ENCODE measurements around the gene LITAF.

LITAF gene

DNA sequence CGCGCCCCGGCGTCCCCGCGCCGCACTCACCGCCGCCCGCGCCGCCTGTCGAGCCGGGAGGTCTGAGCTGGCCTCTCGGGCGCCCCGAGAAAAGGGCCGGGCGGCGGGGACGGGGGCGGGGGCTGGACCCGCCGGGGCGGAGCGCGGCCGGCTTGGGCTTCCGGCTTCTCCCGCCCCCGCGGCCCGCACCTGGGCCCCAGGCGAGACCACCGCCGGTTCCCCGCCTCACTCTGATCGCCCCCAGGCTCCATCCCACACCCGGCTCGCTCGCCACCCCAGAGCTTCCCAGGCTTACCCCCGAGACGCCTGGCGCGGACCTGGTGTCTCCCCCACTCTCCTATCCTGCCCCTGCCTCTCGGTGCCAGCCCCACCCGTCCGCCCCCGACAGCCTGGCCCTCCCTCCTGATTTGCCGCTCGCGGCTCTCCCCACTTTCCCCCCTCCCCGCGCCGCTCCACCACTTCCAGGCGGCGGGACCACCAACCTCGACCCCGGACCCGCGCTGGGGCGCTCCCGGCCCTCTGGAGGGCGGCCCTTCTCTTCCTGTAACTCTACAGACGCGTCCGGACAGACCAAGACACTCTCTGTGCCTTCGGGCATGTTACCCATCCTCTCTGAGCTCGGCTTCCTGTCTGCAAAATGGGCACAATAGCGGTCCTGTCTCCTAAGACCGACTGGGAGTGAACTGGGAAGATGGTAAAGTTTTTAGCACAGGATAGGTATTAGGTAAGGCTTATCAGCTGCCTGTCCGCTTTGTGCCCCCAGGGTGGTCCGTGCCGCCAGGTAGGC lies at the start of gene LITAF:
Gene LITAF, minus strand, starts transcription at position 64 of the 787 bp plus-strand sequence. CDS start 30,189 bp downstream, outside the sequence.
- peak; percentile 54 for DNase-seq (ENCODE audit: low spot score)

GRCh38 chr16:11636172-11636721 lies 49.5 kb upstream of the LITAF start:
- no peak for DNase-seq (ENCODE audit: low spot score)

GRCh38 chr16:11635679-11636171 lies 49.0 kb upstream of the LITAF start:
- DNase-seq (ENCODE audit: low spot score): no peak

DNA sequence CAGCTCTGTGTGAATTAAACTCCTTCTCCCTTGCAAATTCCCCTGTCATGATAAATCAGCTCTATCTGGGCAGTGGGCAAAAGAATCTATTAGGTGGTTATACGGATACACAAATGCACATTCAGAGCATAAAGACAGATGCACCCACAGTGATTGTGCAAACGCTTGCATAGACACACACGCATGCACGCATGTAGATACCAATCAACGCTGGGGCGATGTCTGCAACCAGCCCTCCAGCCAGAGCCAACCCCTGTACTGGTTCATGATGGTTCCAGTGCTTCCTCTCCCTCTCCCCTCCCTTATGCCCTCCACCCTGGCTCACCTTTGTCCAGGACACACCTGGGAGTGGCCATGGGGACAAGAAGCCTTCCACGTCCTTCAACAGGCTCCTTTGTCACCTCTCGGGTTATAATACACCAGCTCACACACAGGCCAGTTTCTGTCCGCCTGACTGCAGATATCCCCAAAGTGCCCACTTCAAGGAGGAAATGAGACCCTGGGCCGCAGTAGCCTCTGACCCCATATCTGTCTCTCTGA lies 48.5 kb upstream of the LITAF start:
- no peak for DNase-seq (ENCODE audit: low spot score)

DNA sequence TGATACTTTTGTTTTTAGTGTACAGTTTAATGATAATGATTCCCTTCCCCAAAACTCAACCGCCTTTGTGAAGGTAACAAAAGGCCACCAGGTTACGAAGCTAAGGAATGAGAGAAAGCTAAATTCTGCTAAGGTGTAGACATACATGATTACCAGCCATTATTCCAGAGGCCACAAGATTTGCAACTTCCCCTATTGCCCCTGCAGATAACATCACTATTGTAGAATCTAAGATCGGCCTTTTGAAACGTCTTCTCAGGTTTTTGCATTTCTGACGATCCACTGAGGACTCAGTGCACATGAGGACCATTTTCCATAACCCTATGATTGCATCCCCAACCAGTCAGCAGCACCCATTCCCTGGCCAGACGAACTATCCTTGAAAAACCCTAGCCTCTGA lies 47.6 kb upstream of the LITAF start:
- no peak for DNase-seq (ENCODE audit: low spot score)

DNA sequence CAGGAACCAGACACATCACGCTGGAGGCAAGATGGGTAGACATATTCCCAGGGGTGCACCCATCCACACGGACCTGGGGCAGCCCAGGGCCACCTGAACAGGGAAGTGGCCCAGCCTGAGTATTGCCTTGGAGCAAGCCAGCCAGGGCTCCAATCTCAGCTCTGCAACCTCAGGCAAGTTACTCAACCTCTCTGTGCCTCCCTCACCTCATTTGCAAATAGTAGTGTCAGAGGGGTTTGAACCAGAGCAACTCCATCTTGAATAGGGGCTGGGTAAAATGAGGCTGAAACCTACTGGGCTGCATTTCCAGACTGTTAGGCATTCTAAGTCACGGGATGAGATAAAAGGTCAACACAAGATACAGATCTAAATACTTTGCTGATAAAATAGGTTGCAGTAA lies 46.4 kb upstream of the LITAF start:
- no peak for DNase-seq (ENCODE audit: low spot score)

DNA sequence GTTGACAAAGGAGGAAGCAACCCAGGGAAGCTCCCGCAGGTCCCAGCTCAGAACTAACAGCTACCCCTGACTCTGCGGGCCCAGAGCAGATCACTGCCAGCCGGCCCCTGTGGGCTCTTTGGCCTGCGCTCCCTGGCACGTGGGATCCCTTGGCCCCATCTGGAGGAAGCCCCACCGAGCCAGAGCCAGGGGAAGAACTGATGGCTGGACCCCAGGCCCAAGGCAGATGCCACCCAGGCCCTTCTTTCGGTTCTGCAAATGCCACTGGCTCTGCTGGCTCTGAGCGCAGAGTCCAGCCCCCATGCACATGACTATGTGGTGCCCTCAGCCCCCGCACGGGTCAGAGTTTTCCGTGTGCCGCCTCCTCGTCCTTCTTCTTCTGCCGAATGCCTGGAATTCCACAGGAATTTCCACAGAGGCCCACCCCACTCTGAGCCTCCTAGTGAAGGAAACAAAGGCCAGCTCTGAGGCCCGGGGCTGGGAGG lies 45.8 kb upstream of the LITAF start:
- peak; percentile 63 for DNase-seq (ENCODE audit: low spot score)

DNA sequence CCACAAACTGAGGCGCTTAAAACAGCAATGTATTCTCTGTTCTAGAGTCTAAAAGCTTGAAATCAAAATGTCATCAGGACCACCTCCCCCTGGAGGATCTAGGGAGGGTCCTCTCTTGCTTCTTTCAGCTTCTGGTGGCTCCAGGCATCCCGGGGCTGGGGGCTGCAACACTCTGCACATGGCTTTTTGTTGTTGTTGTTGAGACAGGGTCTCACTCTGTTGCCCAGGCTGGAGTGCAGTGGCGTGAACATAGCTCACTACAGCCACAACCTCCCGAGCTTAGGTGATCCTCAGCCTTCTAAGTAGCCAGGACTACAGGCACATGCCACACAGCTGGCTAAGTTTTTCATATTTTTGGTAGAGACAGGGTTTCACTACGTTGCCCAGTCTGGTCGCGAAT lies 44.5 kb upstream of the LITAF start:
- DNase-seq (ENCODE audit: low spot score): no peak

DNA sequence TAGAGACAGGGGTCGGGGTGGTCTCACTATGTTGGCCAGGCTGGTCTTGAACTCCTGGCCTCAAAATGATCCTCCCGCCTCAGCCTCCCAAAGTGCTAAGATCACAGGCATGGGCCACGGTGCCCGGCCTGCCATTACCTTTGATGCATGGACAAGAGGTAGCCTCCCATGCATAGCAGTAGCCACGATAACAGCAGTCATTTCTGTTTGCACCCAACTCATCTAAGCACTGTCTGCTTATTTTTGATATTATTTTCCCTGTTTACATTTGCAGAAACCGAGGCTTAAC lies 44.0 kb upstream of the LITAF start:
- DNase-seq (ENCODE audit: low spot score): no peak

- no peak for DNase-seq (ENCODE audit: low spot score)
Observed at GRCh38 chr16:11630046-11630767, 43.5 kb upstream of the LITAF start.

DNA sequence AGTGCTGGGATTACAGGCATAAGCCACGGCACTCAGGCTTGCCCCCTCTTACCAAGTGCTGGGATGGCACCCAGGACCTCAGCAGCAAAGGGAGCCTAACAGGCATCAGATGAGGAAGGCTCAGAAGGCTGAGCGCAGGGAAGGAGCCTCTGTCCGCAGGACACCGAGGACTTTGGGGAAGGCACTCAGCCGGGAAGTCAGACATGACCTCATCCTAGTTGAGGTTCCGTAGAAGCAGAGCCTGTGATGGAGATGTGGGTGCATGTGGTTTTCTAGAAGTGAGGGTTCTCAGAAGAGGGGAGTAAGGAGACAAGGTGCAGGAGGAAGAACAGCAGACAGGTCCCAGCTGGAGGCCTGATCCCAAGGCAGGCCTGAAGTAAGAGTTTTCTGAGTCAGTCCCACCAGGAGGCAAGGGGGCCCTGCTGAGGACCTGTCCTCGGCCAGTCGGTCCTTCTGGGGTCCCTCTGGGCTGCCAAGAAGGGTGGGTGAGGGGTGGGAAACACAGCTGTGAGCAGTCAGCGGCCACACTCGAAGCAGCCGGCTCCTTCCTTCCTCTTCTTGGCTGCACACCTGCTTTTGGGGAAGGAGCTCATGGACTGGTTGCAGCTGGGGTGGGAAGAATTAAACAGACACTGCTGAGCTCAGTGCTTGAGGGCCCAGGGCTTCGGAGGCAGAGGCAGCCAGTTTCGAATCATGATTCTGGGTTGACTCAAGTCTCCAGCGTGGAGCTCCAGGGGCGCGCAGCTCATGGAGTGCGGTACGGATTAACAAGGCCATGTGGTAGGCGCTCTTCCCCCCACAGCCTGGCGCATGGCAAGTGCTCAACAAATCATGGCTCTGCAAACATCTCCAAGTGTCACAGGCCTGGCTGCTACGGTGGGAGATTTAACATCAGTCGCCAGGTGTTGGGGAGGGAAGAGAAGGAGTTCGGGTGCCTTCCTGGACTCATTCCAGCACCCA lies 42.6 kb upstream of the LITAF start:
- DNase-seq (ENCODE audit: low spot score): no peak

DNA sequence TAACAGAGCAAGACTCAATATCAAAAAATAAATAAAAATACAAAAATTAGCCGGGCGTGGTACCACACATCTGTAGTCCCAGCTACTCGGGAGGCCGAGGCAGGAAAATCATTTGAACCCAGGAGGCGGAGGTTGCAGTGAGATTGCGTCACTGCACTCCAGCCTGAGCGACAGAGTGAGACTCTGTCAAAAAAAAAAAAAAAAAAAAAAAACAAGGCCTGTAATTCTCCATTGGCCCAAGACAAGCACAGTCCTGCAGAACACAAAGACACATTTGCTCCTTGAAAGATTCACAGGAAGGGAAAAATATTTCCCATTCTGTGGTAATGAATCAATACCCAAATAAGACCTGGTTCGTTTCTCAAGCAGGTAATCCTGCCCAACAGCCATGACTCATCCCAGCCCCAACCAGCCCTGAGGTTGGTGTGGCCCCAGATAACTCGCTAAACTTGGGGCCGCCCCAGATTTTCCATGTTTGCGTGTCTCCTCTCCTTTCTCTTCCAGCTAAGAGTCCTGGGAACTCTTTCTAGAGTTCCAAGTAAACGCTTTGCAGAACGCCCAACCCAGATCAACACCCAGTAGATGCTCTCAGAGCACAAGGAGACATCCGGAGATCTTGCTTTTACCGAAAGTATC lies 41.2 kb upstream of the LITAF start:
- no peak for DNase-seq (ENCODE audit: low spot score)

GRCh38 chr16:11627292-11627663 lies 40.6 kb upstream of the LITAF start:
- no peak for DNase-seq (ENCODE audit: low spot score)

DNA sequence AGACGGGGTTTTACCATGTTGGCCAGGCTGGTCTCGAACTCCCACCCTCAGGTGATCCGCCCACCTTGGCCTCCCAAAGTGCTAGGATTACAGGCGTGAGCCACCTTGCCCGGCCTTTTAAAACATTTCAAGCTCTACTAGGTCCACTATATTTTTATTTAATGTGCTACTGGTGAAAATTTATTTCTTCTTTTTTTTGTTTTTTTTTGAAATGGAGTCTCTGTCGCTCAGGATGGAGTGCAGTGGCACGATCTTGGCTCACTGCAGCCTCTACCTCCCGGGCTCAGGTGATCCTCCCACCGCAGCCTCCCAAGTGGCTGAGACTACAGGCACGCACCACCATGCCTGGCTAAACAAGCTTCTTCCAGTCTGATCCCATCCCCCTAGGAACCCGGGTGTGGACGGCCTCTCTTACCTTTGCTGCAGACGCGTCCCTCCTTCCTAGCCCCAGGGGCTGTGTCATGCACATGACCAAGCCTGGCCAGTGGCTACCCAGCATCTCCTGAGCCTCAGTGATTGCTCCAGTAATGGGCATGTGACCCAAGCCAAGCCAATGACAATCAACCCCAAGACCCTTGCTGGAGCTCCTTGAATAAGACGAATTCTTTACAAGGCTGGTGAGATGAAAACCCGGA lies 40.1 kb upstream of the LITAF start:
- no peak for DNase-seq (ENCODE audit: low spot score)

DNA sequence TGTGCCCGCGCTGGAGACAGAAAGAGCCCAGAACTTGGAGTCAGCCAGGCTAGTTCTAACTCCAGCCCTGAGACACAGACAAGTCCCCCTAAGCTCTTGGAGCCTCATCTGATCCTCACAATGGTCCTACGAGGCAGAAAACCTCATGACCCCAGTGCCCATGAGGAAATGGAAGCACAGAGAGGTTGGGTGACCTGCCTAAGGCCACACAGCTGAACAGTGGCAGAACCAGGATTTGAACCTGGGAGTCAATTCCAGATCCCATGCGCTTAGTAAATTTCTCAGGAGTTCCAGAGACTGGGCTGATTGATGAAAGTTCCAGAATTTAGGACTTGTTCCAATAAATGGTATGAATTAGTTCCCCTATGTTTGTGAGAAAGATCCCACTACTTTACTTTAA lies 39.0 kb upstream of the LITAF start:
- no peak for DNase-seq (ENCODE audit: low spot score)

DNA sequence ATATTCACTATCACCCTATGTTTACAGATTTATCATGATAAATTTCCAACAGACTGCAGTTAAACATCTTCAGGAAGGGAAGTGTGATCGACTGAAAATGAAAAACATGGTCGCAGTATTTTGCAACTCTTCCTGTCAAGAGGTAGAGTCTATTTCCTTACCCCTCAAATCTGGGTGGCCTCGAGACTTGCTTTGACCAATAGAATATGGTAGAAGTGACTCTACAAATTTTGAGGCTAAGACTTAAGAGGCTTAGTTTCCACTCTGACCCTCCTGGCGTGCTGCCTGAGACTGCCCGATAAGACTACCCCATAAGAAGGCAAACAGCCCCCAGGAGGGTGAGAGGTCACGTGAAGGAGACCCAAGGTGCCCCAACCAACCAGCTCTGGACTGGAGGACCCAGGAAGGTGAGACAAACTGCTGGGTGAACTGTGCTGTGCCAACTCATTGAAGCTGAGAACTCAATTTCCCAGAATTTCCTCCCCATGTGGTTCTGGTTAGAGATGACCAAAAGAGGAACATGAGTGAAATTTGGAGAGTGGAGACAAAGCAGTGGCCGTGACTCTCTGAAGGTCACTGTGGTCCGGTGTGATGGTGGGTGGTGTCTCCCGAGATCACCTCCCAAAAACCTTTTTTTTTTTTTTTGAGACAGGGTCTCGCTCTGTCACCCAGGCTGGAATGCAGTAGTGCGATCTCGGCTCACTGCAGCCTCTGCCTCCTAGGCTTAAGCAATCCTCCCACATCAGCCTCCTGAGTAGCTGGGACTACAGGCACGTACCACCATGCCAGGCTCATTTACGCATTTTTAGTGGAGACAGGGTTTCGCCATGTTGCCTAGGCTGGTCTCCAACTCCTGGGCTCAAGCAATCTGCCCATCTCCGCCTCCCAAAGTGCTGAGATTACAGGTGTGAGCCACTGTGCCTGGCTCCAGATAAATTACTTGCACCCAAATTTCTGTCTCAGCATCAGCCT lies 38.2 kb upstream of the LITAF start:
- no peak for DNase-seq (ENCODE audit: low spot score)

DNA sequence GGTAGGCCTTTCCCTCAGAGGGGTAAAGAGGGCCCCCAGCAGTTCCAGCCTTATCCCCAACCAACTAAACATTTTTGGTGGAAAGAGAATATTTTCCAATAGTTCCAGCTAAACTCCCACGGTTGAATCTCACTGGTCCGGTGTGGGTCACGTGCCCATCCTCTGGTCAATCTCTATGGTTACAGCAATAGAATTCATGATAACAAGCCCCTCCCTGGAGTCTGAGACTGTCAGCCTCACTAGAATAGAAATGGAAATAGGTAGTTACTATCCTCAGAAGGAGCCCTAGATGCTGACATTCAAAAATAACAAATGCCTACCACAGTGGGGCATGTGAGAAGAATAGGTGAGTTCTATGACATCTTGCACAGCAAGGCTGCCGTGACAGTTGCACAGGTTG lies 37.5 kb upstream of the LITAF start:
- no peak for DNase-seq (ENCODE audit: low spot score)

GRCh38 chr16:11621920-11622651 lies 35.4 kb upstream of the LITAF start:
- no peak for DNase-seq (ENCODE audit: low spot score)

DNA sequence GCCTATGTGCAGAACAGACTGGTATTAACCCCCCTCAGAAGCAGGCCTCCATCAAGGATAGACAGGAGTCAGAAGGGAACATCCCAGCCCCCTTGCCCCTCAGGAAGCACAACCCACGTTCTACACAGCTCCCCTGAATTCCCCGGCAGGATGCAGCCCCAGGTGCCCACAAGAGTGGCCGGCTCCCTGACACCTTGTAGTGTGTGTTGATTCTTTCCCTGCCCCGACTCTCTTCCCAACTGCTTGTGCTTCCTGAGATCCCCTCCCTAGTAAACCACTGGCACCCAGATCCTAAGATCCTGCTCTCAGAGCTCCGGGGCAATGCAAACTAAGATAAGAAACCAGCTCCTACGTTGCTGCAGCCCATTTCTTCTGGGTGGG lies 34.8 kb upstream of the LITAF start:
- no peak for DNase-seq (ENCODE audit: low spot score)
